Hepatic stellate cell (primary cell): ENCODE data around the gene STK32C.

Experiments used
- DNase-seq: peaks from one replicate; pipeline ENCODE4 v3.0.0; 2011; ENCODE audit warnings: low spot score

Gene STK32C

GRCh38 chr10:132198068-132198370 is 109.7 kb downstream of the STK32C start:
- DNase-seq: no peak

- no peak for DNase-seq
Measured at GRCh38 chr10:132197271-132198067, 110.3 kb downstream of the STK32C start.

- no peak for DNase-seq
Measured at GRCh38 chr10:132196178-132197113, 111.3 kb downstream of the STK32C start.

- DNase-seq: no peak
Measured at GRCh38 chr10:132195366-132196075, 112.2 kb downstream of the STK32C start.

- no peak for DNase-seq
Measured at GRCh38 chr10:132194726-132195125, 113.0 kb downstream of the STK32C start.

GRCh38 chr10:132193907-132194552 is 113.7 kb downstream of the STK32C start:
- DNase-seq: peak; percentile 58

- DNase-seq: no peak
Measured at GRCh38 chr10:132192991-132193665, 114.6 kb downstream of the STK32C start.

GRCh38 chr10:132192076-132192975 is 115.4 kb downstream of the STK32C start:
- DNase-seq: no peak

GRCh38 chr10:132189810-132190422 is 117.8 kb downstream of the STK32C start:
- no peak for DNase-seq

- no peak for DNase-seq
Measured at GRCh38 chr10:132189016-132189415, 118.7 kb downstream of the STK32C start.

GRCh38 chr10:132188331-132188730 is 119.4 kb downstream of the STK32C start:
- DNase-seq: no peak

- DNase-seq: peak; percentile 40
Measured at GRCh38 chr10:132187430-132188138, 120.2 kb downstream of the STK32C start.

- DNase-seq: peak; percentile 76
Measured at GRCh38 chr10:132186488-132187429, 121.0 kb downstream of the STK32C start, which contains the start of gene DPYSL4. Gene DPYSL4, plus strand, starts transcription at chr10:132186948. Its CDS starts 116 bp downstream, at chr10:132187064.

- peak; percentile 59 for DNase-seq
Measured at GRCh38 chr10:132185601-132186487, 121.9 kb downstream of the STK32C start.

GRCh38 chr10:132184816-132185593 is 122.7 kb downstream of the STK32C start:
- no peak for DNase-seq

- no peak for DNase-seq
Measured at GRCh38 chr10:132183046-132183445, 124.7 kb downstream of the STK32C start.
